ENCODE data around the gene BET1L.
"Not testable (repeated sequence)": the region's sequence is repeated elsewhere in the genome, so short reads cannot be mapped to it uniquely, and the experiment has no call there.

Gene BET1L

GRCh38 chr11:192674-193128, 14.5 kb downstream of the BET1L start, which contains the start of gene SCGB1C1:
TSS of gene SCGB1C1 (plus strand) at chr11:193078. CDS start at chr11:193100, 22 bp downstream.
- DNase-seq, result not testable (repeated sequence)

GRCh38 chr11:191490-192478, 15.4 kb downstream of the BET1L start:
- not testable (repeated sequence) for DNase-seq

GRCh38 chr11:190546-190945, 16.7 kb downstream of the BET1L start:
- not testable (repeated sequence) for DNase-seq

- not testable (repeated sequence) for DNase-seq
Observed at GRCh38 chr11:189843-190311, 17.3 kb downstream of the BET1L start.

- DNase-seq, result not testable (repeated sequence)
Observed at GRCh38 chr11:189200-189783, 17.9 kb downstream of the BET1L start.

- DNase-seq, result not testable (repeated sequence)
Observed at GRCh38 chr11:180242-180641, 27.0 kb downstream of the BET1L start.

Measured in activated naive CD4-positive, alpha-beta T cell (primary cell).